Upper lobe of left lung (tissue), 4 donors: Measurements from ENCODE around the gene KMT2C.

ENCODE experiments used
- EP300 ChIP-seq, 4 donors: sonication (generic); formaldehyde crosslinking; IDR thresholded peaks; one replicate each; pipeline ENCODE4 v1.5.1; 2017; ENCODE audit warnings: antibody characterized with exemption in 4 of 4, control low read depth in 2 of 4
- POLR2AphosphoS5 ChIP-seq, 2 donors: sonication (generic); formaldehyde crosslinking; IDR thresholded peaks; one replicate each; pipeline ENCODE4 v1.5.1; 2017; ENCODE audit warnings: antibody characterized with exemption in 2 of 2
- TF ChIP-seq, protein P1 (sequence below), 6 experiments: fragments of 450-650 bp in 4 of 6; fragments of 200-600 bp in 2 of 6; sonication (generic) in 2 of 6; IDR thresholded peaks; one replicate each; pipeline ENCODE4 v1.5.1; 2016 to 2019; ENCODE audit warnings: antibody characterized with exemption in 6 of 6

DNA sequence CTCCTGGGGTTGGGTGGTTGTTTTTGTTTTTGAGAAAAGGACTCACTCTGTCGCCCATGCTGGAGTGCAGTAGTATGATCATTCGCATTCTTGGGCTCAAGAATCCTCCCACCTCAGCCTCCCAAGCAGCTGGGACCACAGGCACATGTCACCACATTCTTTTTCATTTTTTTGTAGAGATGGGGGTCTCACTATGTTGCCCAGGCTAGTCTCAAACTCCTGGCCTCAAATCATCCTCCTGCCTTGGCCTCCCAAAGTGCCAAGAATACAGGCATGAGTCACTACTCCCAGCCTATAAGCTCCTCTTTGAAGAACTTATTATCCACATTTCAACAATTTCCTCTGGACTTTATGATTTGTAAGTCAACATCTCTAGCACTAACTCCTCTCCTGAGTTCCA, 102.7 kb downstream of the KMT2C start:
- TF ChIP-seq POLR2AphosphoS5 (IDR thresholded peaks at IDR 0.05): no peak
- no peak for TF ChIP-seq EP300 (IDR thresholded peaks at IDR 0.05)
- TF ChIP-seq, protein P1, sequence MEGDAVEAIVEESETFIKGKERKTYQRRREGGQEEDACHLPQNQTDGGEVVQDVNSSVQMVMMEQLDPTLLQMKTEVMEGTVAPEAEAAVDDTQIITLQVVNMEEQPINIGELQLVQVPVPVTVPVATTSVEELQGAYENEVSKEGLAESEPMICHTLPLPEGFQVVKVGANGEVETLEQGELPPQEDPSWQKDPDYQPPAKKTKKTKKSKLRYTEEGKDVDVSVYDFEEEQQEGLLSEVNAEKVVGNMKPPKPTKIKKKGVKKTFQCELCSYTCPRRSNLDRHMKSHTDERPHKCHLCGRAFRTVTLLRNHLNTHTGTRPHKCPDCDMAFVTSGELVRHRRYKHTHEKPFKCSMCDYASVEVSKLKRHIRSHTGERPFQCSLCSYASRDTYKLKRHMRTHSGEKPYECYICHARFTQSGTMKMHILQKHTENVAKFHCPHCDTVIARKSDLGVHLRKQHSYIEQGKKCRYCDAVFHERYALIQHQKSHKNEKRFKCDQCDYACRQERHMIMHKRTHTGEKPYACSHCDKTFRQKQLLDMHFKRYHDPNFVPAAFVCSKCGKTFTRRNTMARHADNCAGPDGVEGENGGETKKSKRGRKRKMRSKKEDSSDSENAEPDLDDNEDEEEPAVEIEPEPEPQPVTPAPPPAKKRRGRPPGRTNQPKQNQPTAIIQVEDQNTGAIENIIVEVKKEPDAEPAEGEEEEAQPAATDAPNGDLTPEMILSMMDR (IDR thresholded peaks at IDR 0.05): no peak
